ENCODE data around the gene SF3B4. TPM values are rescaled to one million over a fixed set of nuclear protein-coding genes. Genes with fewer than 3 reads are reported as not detected.

The SF3B4 gene
- total and polyA plus RNA-seq, 4 donors: 6.3 to 16.6 (median 12.5) TPM

- Histone ChIP-seq H3K27me3 (ENCODE audit: control insufficient read depth in 4 of 4, insufficient read depth in 4 of 4, low read length in 3 of 4) (no peaks in the 10 kb centered on the region), H3K36me3 (ENCODE audit: control insufficient read depth in 4 of 4, insufficient read depth in 3 of 4, low read depth in 1 of 4, low read length in 3 of 4) (no peaks in the 10 kb centered on the region), H3K4me3 (ENCODE audit: low read depth in 1 of 3, low read length in 3 of 3) (no peak overlapping the region), H3K4me1 (ENCODE audit: control insufficient read depth in 4 of 4, insufficient read depth in 4 of 4, low read length in 3 of 4) (peaks cover 9 to 22% (median 10%) of the 10 kb centered on the region in 4 donors), H3K27ac (ENCODE audit: low read depth in 1 of 2, low read length in 2 of 2) (no peak overlapping the region), H3K9ac (ENCODE audit: low read depth in 1 of 2, low read length in 2 of 2) (no peak overlapping the region), H3K9me3 (ENCODE audit: control insufficient read depth in 4 of 4, low read length in 3 of 4) (no peaks in the 10 kb centered on the region)
- no peak for DNase-seq (ENCODE audit: low spot score)
- TF ChIP-seq REST (IDR thresholded peaks at IDR 0.05) (no peak), GABPA (IDR thresholded peaks at IDR 0.05 in 1 of 2, conservative IDR thresholded peaks at IDR 0.05 in 1 of 2) (no peak), ATF3 (IDR thresholded peaks at IDR 0.05) (no peak), YY1 (IDR thresholded peaks at IDR 0.05) (no peak), SP1 (IDR thresholded peaks at IDR 0.05) (no peak), FOXA2 (IDR thresholded peaks at IDR 0.05) (no peak), JUND (IDR thresholded peaks at IDR 0.05) (no peak)
- WGBS: 84% methylated on average over 2 of the region's 2 CpGs
These were observed 6.8 kb upstream of the SF3B4 start for GRCh38 chr1:149934356-149934755.

GRCh38 chr1:149933208-149933607 is 5.6 kb upstream of the SF3B4 start:
- peaks cover 7 to 22% (median 13%) of the 10 kb centered on the region in 4 donors for H3K4me1 ChIP-seq (ENCODE audit: control insufficient read depth in 4 of 4, insufficient read depth in 4 of 4, low read length in 3 of 4)
- no peaks in the 10 kb centered on the region for H3K9me3 ChIP-seq (ENCODE audit: control insufficient read depth in 4 of 4, low read length in 3 of 4)
- 94% methylated on average over 4 of the region's 4 CpGs for WGBS

GRCh38 chr1:149932474-149932873 is 4.9 kb upstream of the SF3B4 start:
- Histone ChIP-seq H3K4me3 (ENCODE audit: low read depth in 1 of 3, low read length in 3 of 3) (no peak overlapping the region), H3K27ac (ENCODE audit: low read depth in 1 of 2, low read length in 2 of 2) (no peak overlapping the region), H3K9ac (ENCODE audit: low read depth in 1 of 2, low read length in 2 of 2) (no peak overlapping the region), H3K9me3 (ENCODE audit: control insufficient read depth in 4 of 4, low read length in 3 of 4) (no peaks in the 10 kb centered on the region), H3K4me1 (ENCODE audit: control insufficient read depth in 4 of 4, insufficient read depth in 4 of 4, low read length in 3 of 4) (peaks cover 7 to 19% (median 13%) of the 10 kb centered on the region in 4 donors), H3K36me3 (ENCODE audit: control insufficient read depth in 4 of 4, insufficient read depth in 3 of 4, low read depth in 1 of 4, low read length in 3 of 4) (no peaks in the 10 kb centered on the region), H3K27me3 (ENCODE audit: control insufficient read depth in 4 of 4, insufficient read depth in 4 of 4, low read length in 3 of 4) (no peaks in the 10 kb centered on the region)
- WGBS: 89% methylated on average over 8 of the region's 8 CpGs
- no peak for DNase-seq (ENCODE audit: low spot score)
- TF ChIP-seq GABPA (IDR thresholded peaks at IDR 0.05 in 1 of 2, conservative IDR thresholded peaks at IDR 0.05 in 1 of 2) (no peak), ATF3 (IDR thresholded peaks at IDR 0.05) (no peak), MAX (IDR thresholded peaks at IDR 0.05) (no peak), NR2F2 (IDR thresholded peaks at IDR 0.05) (no peak), CTCF (IDR thresholded peaks at IDR 0.05; ENCODE audit: low read depth, low read length, missing input control) (no peak), ZBTB33 (IDR thresholded peaks at IDR 0.05) (no peak)

More at GRCh38 chr1:149933208-149933607, 5.6 kb upstream of the SF3B4 start:
- H3K36me3 ChIP-seq (ENCODE audit: control insufficient read depth in 4 of 4, insufficient read depth in 3 of 4, low read depth in 1 of 4, low read length in 3 of 4): no peaks in the 10 kb centered on the region
- H3K27ac ChIP-seq (ENCODE audit: low read depth in 1 of 2, low read length in 2 of 2): no peak overlapping the region
- TF ChIP-seq RXRA (IDR thresholded peaks at IDR 0.05): no peak
- TF ChIP-seq RAD21 (IDR thresholded peaks at IDR 0.05): no peak
- no peak for TF ChIP-seq FOXA2 (IDR thresholded peaks at IDR 0.05)
- no peak for TF ChIP-seq TAF1 (conservative IDR thresholded peaks at IDR 0.05)
- TF ChIP-seq CTCF (IDR thresholded peaks at IDR 0.05; ENCODE audit: low read depth, low read length, missing input control): no peak
- no peak overlapping the region for H3K9ac ChIP-seq (ENCODE audit: low read depth in 1 of 2, low read length in 2 of 2)
- no peaks in the 10 kb centered on the region for H3K27me3 ChIP-seq (ENCODE audit: control insufficient read depth in 4 of 4, insufficient read depth in 4 of 4, low read length in 3 of 4)
- H3K4me3 ChIP-seq (ENCODE audit: low read depth in 1 of 3, low read length in 3 of 3): no peak overlapping the region
- DNase-seq (ENCODE audit: low spot score): no peak

Measured in liver (tissue), 9 donors.